Prostate gland (tissue), 2 donors: ENCODE data around the gene LRP3. TPM values are rescaled to one million over a fixed set of nuclear protein-coding genes. Genes with fewer than 3 reads are reported as not detected.

Experiments used
- DNase-seq: peaks from one replicate; pipeline ENCODE4 v3.0.0-alpha.2; 2019; ENCODE audit warnings: low spot score
- H3K27ac ChIP-seq, 2 donors: fragments of 200-600 bp; sonication (generic); 2 replicates each; pipeline ENCODE4 v1.5.1; 2017 to 2019
- H3K27me3 ChIP-seq: fragments of 200-600 bp; sonication (generic); replicated peaks from 2 replicates; pipeline ENCODE4 v1.5.1; 2019; ENCODE audit not compliant: insufficient read depth
- H3K36me3 ChIP-seq, 2 donors: fragments of 200-600 bp; sonication (generic); 1 replicate in 1 of 2; 2 replicates in 1 of 2; pipeline versions ENCODE4 v1.5.1 to v1.8.1; 2017 to 2019
- H3K4me1 ChIP-seq: fragments of 200-600 bp; sonication (generic); replicated peaks from 2 replicates; pipeline ENCODE4 v1.5.1; 2019
- H3K4me3 ChIP-seq, 2 donors: fragments of 200-600 bp; sonication (generic); 2 replicates each; pipeline ENCODE4 v1.5.1; 2017 to 2019
- H3K9me3 ChIP-seq: fragments of 200-600 bp; sonication (generic); 2 replicates; pipeline ENCODE4 v1.5.1; 2017
- POLR2A ChIP-seq: fragments of 450-650 bp; IDR thresholded peaks from one replicate; pipeline ENCODE4 v1.6.1; 2016; ENCODE audit warnings: antibody characterized with exemption, mild to moderate bottlenecking
- POLR2AphosphoS5 ChIP-seq: sonication (generic); formaldehyde crosslinking; IDR thresholded peaks from one replicate; pipeline ENCODE4 v1.6.1; 2017; ENCODE audit warnings: antibody characterized with exemption
- WGBS: methylation state at CpG from one replicate; pipeline ENCODE4 v1.1.5; 2018; 5-methylcytosine and 5-hydroxymethylcytosine counted together
- intact Hi-C: fragments of 100-400 bp; cut with DNase I; formaldehyde crosslinking; loops from one replicate; pipeline ENCODE4 v1.14.2; 2022
- total RNA-seq, 2 donors: library from RNA; depleted of rRNA; stranded (reverse); fragments of >200 nt; gene quantifications; one replicate each; pipeline ENCODE4 v1.1.0, GENCODE V29; 2016
- TF ChIP-seq, protein P1 (sequence below), 4 experiments: fragments of 200-600 bp in 2 of 4; fragments of 450-650 bp in 2 of 4; sonication (generic) in 2 of 4; IDR thresholded peaks; 1 replicate in 3 of 4; 2 replicates in 1 of 4; pipeline ENCODE4 v1.5.1; 2016 to 2019; ENCODE audit warnings: antibody characterized with exemption in 4 of 4, mild to moderate bottlenecking in 2 of 4, moderate library complexity in 2 of 4

LRP3 gene
- total RNA-seq, 2 donors from 2014 or later, result 63.7 to 64.4 TPM

DNA sequence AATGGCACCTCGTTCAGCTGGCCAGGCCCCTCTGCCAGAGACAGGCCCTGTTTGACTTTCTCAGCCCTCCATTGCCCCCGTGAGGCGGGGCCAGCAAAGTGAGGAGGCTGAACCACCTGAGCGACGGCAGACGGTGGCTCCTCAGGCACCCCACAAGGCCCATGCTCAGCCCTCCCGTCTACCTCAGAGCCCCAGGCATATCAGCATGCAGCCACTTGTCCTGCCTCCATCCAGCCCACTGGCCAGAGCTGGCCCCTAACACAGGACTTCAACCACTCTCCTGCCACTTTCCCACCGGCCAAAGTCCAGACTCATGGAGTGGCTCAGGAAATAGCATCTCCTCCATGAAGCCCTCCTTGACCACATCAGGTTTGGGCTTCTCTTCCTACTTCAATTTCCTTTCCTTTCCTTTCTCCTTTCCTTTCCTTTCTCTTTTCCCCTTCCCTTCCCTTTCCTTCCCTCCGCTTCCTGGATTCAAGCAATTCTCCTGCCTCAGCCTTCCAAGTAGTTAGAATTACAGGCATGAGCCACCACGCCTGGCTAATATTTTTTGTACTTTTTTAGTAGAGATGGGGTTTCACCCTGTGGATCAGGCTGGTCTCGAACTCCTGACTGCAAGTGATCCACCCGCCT lies 22.2 kb downstream of the LRP3 start:
- Histone ChIP-seq H3K4me3 (no peak overlapping the region), H3K4me1 (no peaks in the 10 kb centered on the region), H3K36me3 (no peaks in the 10 kb centered on the region), H3K9me3 (no peaks in the 10 kb centered on the region), H3K27me3 (no peaks in the 10 kb centered on the region), H3K27ac (no peak overlapping the region)
- WGBS, result 71% methylated on average over 12 of the region's 12 CpGs
- no peak for TF ChIP-seq POLR2AphosphoS5
- TF ChIP-seq, protein P1, sequence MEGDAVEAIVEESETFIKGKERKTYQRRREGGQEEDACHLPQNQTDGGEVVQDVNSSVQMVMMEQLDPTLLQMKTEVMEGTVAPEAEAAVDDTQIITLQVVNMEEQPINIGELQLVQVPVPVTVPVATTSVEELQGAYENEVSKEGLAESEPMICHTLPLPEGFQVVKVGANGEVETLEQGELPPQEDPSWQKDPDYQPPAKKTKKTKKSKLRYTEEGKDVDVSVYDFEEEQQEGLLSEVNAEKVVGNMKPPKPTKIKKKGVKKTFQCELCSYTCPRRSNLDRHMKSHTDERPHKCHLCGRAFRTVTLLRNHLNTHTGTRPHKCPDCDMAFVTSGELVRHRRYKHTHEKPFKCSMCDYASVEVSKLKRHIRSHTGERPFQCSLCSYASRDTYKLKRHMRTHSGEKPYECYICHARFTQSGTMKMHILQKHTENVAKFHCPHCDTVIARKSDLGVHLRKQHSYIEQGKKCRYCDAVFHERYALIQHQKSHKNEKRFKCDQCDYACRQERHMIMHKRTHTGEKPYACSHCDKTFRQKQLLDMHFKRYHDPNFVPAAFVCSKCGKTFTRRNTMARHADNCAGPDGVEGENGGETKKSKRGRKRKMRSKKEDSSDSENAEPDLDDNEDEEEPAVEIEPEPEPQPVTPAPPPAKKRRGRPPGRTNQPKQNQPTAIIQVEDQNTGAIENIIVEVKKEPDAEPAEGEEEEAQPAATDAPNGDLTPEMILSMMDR (IDR thresholded peaks at IDR 0.05), result no peak
- no peak for TF ChIP-seq POLR2A
- intact Hi-C loops, result no loop called here
- no peak for DNase-seq

DNA sequence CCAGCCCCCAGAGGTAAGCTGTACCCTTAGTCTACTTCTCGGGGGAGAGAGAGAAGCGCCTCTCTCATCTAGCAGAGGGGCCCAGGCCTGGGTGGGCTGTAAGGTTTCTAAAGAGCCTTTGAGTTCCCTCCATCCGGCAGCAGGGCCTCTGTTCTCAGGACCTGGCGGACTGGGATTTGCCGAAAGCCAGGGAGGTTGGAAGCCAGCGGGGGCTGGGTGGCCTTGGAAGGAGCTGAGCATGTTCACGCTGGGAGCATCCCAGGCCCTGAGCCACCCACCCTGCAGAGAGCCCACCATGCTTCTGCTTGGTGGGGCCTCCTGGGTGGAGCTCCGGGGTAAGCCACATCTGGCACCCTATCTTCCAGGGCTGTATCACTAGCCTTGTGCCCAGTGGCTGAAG lies 23.8 kb downstream of the LRP3 start:
- intact Hi-C loops, result no loop called here
- Histone ChIP-seq H3K4me3 (no peak overlapping the region), H3K4me1 (no peaks in the 10 kb centered on the region), H3K36me3 (no peaks in the 10 kb centered on the region), H3K27me3 (no peaks in the 10 kb centered on the region), H3K27ac (no peak overlapping the region), H3K9me3 (no peaks in the 10 kb centered on the region)
- 89% methylated on average over 7 of the region's 8 CpGs for WGBS
- TF ChIP-seq POLR2AphosphoS5 (no peak), POLR2A (no peak)
- TF ChIP-seq, protein P1 (IDR thresholded peaks at IDR 0.05), result no peak
- DNase-seq, result no peak

DNA sequence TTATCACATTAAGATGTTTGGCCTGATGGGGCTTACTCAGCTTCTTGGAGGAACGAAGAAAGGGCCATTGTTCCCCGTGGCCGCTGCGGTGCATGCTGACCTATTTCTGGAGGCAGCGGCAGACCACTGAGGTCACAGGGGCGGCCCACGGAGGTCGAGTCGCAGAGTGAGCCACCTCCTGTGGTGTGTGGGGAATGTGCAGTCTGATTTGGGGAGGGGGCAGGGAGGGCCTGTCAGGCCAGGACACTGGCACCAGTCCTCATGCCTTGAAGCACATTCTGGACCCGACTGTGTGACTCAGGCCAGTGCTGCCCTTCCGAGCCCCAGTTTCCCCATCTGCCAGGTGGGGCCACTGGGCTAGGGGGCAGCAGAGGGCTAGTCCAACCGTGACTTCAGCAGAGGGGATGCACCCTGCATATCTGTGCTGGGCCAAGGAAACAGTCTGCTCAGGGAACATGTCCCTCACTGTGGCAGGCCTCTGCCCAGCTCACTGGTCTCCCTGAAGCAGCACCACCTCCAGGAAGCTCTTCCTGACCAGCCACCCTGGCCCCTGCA lies 25.2 kb downstream of the LRP3 start:
- Histone ChIP-seq H3K27me3 (no peaks in the 10 kb centered on the region), H3K9me3 (no peaks in the 10 kb centered on the region)
- DNase-seq, result no peak

DNA sequence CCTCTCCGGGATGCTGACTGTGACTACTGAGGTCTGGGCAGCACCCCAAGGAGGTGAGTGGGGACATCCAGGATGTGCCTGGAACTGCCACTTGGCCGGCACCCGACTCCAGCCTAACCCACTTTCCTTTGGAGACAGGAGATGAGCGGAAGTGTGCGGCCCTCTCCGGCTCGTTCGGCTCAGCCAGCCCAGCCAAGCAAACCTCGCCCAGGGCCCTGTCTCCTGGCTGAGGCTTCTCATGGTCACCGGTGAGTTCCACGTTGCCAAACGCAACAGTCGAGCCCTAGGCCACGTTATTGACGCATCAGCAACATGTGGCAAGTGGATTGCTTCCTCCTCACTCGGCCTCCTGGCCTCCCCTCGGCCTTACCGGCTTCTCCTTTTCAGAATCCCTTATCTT lies 26.0 kb downstream of the LRP3 start:
- WGBS, result 93% methylated on average over 17 of the region's 18 CpGs
- H3K9me3 ChIP-seq, result no peaks in the 10 kb centered on the region
- peaks cover 4% of the 10 kb centered on the region for H3K27me3 ChIP-seq
- no peak for DNase-seq
- H3K4me1 ChIP-seq, result no peaks in the 10 kb centered on the region
- intact Hi-C loops, result no loop called here
- H3K36me3 ChIP-seq, result no peaks in the 10 kb centered on the region
- TF ChIP-seq POLR2AphosphoS5 (no peak), POLR2A (no peak)
- TF ChIP-seq, protein P1 (IDR thresholded peaks at IDR 0.05), result no peak
- no peak overlapping the region for H3K27ac ChIP-seq
- no peak overlapping the region for H3K4me3 ChIP-seq

More for the DNA sequence above, 25.2 kb downstream of the LRP3 start:
- intact Hi-C loops, result no loop called here
- TF ChIP-seq, protein P1 (IDR thresholded peaks at IDR 0.05), result no peak
- no peak for TF ChIP-seq POLR2A
- TF ChIP-seq POLR2AphosphoS5, result no peak
- 47% methylated on average over 12 of the region's 12 CpGs for WGBS
- H3K4me1 ChIP-seq, result no peaks in the 10 kb centered on the region
- no peaks in the 10 kb centered on the region for H3K36me3 ChIP-seq
- H3K27ac ChIP-seq, result no peak overlapping the region
- no peak overlapping the region for H3K4me3 ChIP-seq

DNA sequence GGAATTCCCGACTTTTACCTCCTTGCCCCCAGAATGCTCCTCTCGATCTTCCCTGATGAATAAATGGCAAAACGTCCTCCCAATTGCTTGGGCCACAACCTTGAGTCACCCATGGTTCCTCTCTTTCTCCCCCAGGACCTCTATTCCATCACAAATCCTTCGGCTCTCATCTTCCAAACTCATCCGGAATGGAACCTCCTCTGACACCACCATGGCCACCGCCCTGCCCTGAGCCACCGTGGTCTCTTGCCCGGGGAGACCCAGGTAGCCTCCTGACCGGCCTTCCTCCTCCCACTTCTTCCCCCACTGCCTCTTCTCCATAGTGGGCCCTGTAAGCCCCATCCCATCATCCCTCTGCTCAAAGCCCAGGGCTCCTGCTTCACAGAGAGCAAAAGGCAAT lies 26.6 kb downstream of the LRP3 start:
- H3K9me3 ChIP-seq, result no peaks in the 10 kb centered on the region
- no peak overlapping the region for H3K4me3 ChIP-seq
- no peak for DNase-seq
- peaks cover 8% of the 10 kb centered on the region for H3K27me3 ChIP-seq
- no peak overlapping the region for H3K27ac ChIP-seq
- no peaks in the 10 kb centered on the region for H3K36me3 ChIP-seq
- TF ChIP-seq POLR2AphosphoS5 (no peak), POLR2A (no peak)
- TF ChIP-seq, protein P1 (IDR thresholded peaks at IDR 0.05), result no peak
- 90% methylated on average over 9 of the region's 9 CpGs for WGBS
- H3K4me1 ChIP-seq, result no peaks in the 10 kb centered on the region
- intact Hi-C loops, result no loop called here
